Skeletal muscle satellite cell (primary cell): Measurements from ENCODE around the gene IFNK.

ENCODE experiments used
- H3K27me3 ChIP-seq: 2 replicates; pipeline ENCODE4 v1.7.0; 2013; ENCODE audit warnings: low read length; ENCODE audit not compliant: control insufficient read depth, insufficient read depth
- H3K36me3 ChIP-seq: 2 replicates; pipeline ENCODE4 v1.7.0; 2013; ENCODE audit warnings: mild to moderate bottlenecking, control low read depth, low read length; ENCODE audit not compliant: insufficient read depth
- H3K4me1 ChIP-seq: 2 replicates; pipeline ENCODE4 v1.7.0; 2013; ENCODE audit warnings: low read length; ENCODE audit not compliant: control insufficient read depth, insufficient read depth
- H3K4me2 ChIP-seq: 2 replicates; pipeline ENCODE4 v1.7.0; 2013; ENCODE audit warnings: mild to moderate bottlenecking, low read length
- H3K4me3 ChIP-seq: 2 replicates; pipeline ENCODE4 v1.7.0; 2013; ENCODE audit warnings: low read length
- H3K9ac ChIP-seq: 2 replicates; pipeline ENCODE4 v1.7.0; 2013; ENCODE audit warnings: mild to moderate bottlenecking, low read depth, low read length, moderate library complexity
- H3K9me3 ChIP-seq: replicated peaks from 2 replicates; pipeline ENCODE4 v1.7.0; 2013; ENCODE audit warnings: mild to moderate bottlenecking, control low read depth, low read length

Gene IFNK

DNA sequence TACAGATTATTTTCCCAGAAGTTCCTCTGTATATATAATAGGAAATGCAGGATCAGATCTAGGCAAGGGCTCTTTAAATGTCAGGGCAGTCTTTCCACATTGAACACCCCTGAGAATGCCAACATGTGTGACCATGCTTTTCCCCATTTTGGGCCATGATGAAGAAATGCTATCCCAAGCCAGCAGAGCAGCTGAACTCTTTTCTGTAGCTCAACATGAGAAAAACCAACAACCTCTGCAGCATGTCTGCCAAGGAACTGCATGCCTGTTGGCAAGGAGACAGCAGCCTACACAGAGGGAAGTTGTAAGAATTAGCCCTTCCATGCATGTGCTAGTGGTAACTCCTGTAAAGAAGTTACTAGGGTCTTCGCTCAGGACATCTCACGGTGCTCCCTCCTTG is 9.5 kb upstream of the IFNK start:
- Histone ChIP-seq H3K27me3 (no peaks in the 10 kb centered on the region), H3K9me3 (no peaks in the 10 kb centered on the region), H3K4me2 (no peak overlapping the region), H3K4me1 (no peaks in the 10 kb centered on the region), H3K9ac (no peak overlapping the region), H3K36me3 (no peaks in the 10 kb centered on the region), H3K4me3 (no peak overlapping the region)

- Histone ChIP-seq H3K9ac (no peak overlapping the region), H3K9me3 (no peaks in the 10 kb centered on the region), H3K27me3 (no peaks in the 10 kb centered on the region), H3K4me1 (no peaks in the 10 kb centered on the region), H3K36me3 (no peaks in the 10 kb centered on the region), H3K4me3 (no peak overlapping the region), H3K4me2 (no peak overlapping the region)
Measured at GRCh38 chr9:27518006-27518405, 6.1 kb upstream of the IFNK start.

- H3K4me2 ChIP-seq = no peak overlapping the region
- H3K36me3 ChIP-seq = no peaks in the 10 kb centered on the region
- H3K4me3 ChIP-seq = no peak overlapping the region
- no peak overlapping the region for H3K9ac ChIP-seq
- H3K27me3 ChIP-seq = peaks cover 2% of the 10 kb centered on the region
- no peaks in the 10 kb centered on the region for H3K9me3 ChIP-seq
- no peaks in the 10 kb centered on the region for H3K4me1 ChIP-seq
Measured at GRCh38 chr9:27518809-27519208, 5.3 kb upstream of the IFNK start.

DNA sequence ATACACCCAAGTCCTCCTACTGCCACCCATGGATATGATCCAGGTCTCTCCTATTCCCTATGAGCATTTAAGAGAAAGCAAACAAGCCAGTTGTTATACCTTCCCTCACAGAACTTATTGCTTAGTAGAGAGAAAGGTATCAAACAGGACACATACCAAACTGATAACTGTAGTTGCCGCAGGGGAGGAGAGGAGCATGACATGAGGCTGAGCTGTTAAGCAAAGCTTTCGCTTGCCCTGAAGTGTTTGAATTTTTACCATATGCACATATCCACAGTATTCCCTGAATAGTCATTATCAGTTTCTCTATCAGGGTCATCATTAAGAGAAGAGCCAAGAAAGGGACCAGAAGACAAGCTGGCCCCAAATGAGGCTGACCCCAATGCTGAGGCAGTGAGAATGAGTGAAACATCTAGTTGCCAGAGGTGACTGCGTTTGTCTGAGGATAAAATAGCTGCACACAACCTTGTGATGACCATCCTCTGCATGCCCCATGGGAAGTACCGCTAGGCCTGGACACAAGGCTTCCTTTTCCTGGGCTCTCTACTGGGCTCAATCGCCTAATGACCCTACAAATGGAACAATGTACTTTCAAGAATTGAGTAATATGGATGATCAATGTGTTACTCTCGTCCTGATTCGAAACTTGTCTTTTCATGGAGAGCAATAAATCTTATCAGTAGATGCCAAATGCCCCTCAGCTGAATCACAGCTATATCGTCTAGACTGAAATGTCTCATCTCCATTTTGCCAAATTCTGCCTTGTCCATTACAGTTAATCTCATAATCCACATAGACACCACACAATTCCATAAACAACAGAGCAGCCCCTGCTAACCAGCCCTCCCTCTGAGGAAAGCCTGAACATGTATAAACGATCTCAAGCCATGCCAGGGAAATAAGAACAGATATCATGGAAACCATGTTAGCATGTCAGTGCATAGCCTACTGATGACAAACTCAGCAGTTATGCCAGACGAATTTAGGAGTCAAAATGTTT is 4.3 kb upstream of the IFNK start:
- Histone ChIP-seq H3K4me2 (no peak overlapping the region), H3K4me3 (no peak overlapping the region), H3K27me3 (peaks cover 8% of the 10 kb centered on the region), H3K36me3 (no peaks in the 10 kb centered on the region), H3K4me1 (no peaks in the 10 kb centered on the region), H3K9ac (no peak overlapping the region), H3K9me3 (no peaks in the 10 kb centered on the region)

DNA sequence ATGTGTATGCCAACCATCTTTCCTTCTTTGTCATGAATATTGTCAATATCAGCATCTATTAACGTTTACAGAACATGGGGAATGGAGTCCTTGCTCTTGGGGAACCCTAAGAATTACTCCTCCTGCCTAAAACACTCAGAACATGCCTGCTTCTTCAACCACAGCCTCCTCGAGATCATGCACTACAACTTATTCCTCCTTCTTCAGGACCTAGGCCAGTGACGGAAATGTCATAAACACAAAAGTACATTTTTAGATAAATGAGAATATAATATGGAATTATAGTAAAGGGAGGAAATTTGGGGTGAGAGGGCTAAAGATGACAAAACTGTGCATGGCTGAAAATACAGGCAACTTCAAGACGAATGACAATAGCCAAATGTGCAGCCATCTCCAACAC is 3.1 kb upstream of the IFNK start:
- H3K4me1 ChIP-seq = no peaks in the 10 kb centered on the region
- no peak overlapping the region for H3K9ac ChIP-seq
- H3K27me3 ChIP-seq = peaks cover 17% of the 10 kb centered on the region
- no peak overlapping the region for H3K4me2 ChIP-seq
- no peaks in the 10 kb centered on the region for H3K36me3 ChIP-seq
- H3K9me3 ChIP-seq = no peaks in the 10 kb centered on the region
- H3K4me3 ChIP-seq = no peak overlapping the region

- Histone ChIP-seq H3K4me2 (no peak overlapping the region), H3K4me3 (no peak overlapping the region), H3K9me3 (no peaks in the 10 kb centered on the region), H3K4me1 (peaks cover 1% of the 10 kb centered on the region), H3K27me3 (peaks cover 35% of the 10 kb centered on the region), H3K9ac (no peak overlapping the region), H3K36me3 (no peaks in the 10 kb centered on the region)
Measured at GRCh38 chr9:27523141-27523540, 949 bp upstream of the IFNK start.

GRCh38 chr9:27527702-27528075 is 3.6 kb downstream of the IFNK start:
- H3K36me3 ChIP-seq = no peaks in the 10 kb centered on the region
- H3K9ac ChIP-seq = no peak overlapping the region

GRCh38 chr9:27528076-27528885 is 4.2 kb downstream of the IFNK start:
- H3K27me3 ChIP-seq = peaks cover 56% of the 10 kb centered on the region
- peak overlapping the region; percentile 99 for H3K4me2 ChIP-seq
- peak overlapping the region; percentile 73 for H3K4me3 ChIP-seq
- peaks cover 7% of the 10 kb centered on the region for H3K4me1 ChIP-seq
- no peaks in the 10 kb centered on the region for H3K36me3 ChIP-seq
- H3K9me3 ChIP-seq = no peaks in the 10 kb centered on the region
- peak overlapping the region; percentile 29 for H3K9ac ChIP-seq

More at GRCh38 chr9:27527702-27528075, 3.6 kb downstream of the IFNK start:
- Histone ChIP-seq H3K4me2 (peak overlapping the region; percentile 99), H3K27me3 (peaks cover 58% of the 10 kb centered on the region), H3K4me3 (no peak overlapping the region), H3K4me1 (peaks cover 7% of the 10 kb centered on the region), H3K9me3 (no peaks in the 10 kb centered on the region)

GRCh38 chr9:27528886-27529315 is 4.8 kb downstream of the IFNK start:
- Histone ChIP-seq H3K4me1 (peaks cover 7% of the 10 kb centered on the region), H3K9ac (peak overlapping the region; percentile 29), H3K36me3 (no peaks in the 10 kb centered on the region), H3K9me3 (no peaks in the 10 kb centered on the region), H3K27me3 (peaks cover 56% of the 10 kb centered on the region), H3K4me2 (peak overlapping the region; percentile 99), H3K4me3 (peak overlapping the region; percentile 73)

DNA sequence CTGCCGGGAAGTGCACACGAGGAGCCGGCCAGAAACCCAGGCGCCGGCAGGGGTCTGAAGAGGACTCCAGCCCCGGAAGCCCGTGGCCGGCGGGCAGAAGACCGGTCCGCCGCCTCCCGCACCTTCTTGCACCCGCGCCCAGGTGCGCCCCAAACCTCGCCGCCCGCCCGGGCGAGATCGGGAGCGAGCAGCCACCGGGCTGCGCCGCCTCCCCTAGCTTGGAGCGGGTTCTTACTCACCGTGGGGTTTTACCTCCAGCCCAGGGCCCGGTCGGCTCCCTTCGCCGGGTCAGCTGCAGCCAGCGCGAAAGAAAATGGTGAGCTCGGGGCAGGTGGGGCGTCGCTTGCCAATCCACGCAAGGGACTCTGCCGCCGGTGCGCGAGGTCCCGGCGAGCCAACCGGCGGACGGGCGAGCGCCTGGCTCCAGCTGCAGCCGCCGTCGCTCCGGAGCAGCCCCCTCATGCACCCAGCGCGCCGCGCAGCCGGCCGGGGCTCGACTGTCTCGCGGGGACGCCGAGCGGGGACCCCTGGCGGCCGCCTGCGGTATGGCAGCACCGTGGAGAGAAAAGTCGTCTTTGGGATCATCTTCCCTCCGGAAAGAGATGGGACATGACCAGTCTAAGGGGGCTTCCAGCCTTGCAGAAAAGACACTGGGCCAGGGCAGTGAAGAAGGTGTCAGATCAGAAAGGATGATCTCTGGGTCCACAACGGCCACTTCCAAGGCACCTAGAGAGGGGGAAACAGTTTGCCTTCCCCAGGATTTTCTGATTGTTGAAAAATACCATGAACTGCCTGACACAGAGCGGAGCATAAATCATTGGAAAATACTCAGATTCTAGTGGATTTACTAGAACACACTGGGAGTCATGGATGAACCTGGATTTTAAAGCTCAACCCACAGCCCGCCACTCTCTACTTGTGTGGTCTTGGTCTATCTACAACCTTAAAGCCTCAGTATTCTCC is 5.5 kb downstream of the IFNK start, which contains the start of gene MOB3B:
MOB3B (minus strand) TSS at position 499 of the 963 bp plus-strand sequence. CDS start 74,264 bp downstream, outside the sequence.
- Histone ChIP-seq H3K9ac (peak within 1 kb of the TSS; percentile 29), H3K36me3 (no peaks in the 10 kb centered on the region), H3K27me3 (peaks cover 52% of the 10 kb centered on the region), H3K4me2 (peak within 1 kb of the TSS; percentile 99), H3K9me3 (no peaks in the 10 kb centered on the region), H3K4me3 (peak within 1 kb of the TSS; percentile 73), H3K4me1 (peaks cover 7% of the 10 kb centered on the region)
